Measurements from ENCODE around the gene PLXNB1. TPM values are rescaled to one million over a fixed set of nuclear protein-coding genes. Genes with fewer than 3 reads are reported as not detected.
"Not testable (repeated sequence)": the region's sequence is repeated elsewhere in the genome, so short reads cannot be mapped to it uniquely, and the experiment has no call there.

Gene PLXNB1
- total RNA-seq, 1 experiment from 2014 or later = 7.0 TPM

- Histone ChIP-seq H3K36me3 (peaks cover 21% of the 10 kb centered on the region), H3K4me3 (peak overlapping the region; percentile 71), H3K9me3 (no peaks in the 10 kb centered on the region), H3K27me3 (no peaks in the 10 kb centered on the region)
- DNase-seq = no peak
Observed at GRCh38 chr3:48467473-48468267, 37.8 kb upstream of the PLXNB1 start.

GRCh38 chr3:48467110-48467454, 37.2 kb upstream of the PLXNB1 start:
- no peak for DNase-seq
- Histone ChIP-seq H3K27me3 (no peaks in the 10 kb centered on the region), H3K36me3 (peaks cover 21% of the 10 kb centered on the region), H3K9me3 (no peaks in the 10 kb centered on the region), H3K4me3 (peak overlapping the region; percentile 71)

- Histone ChIP-seq H3K4me3 (peak overlapping the region; percentile 71), H3K27me3 (no peaks in the 10 kb centered on the region), H3K9me3 (no peaks in the 10 kb centered on the region), H3K36me3 (peaks cover 21% of the 10 kb centered on the region)
- no peak for DNase-seq
Observed at GRCh38 chr3:48466386-48467109, 36.7 kb upstream of the PLXNB1 start.

GRCh38 chr3:48465531-48466378, 35.9 kb upstream of the PLXNB1 start:
- no peaks in the 10 kb centered on the region for H3K27me3 ChIP-seq
- peak; percentile 99 for DNase-seq
- no peaks in the 10 kb centered on the region for H3K9me3 ChIP-seq
- peaks cover 21% of the 10 kb centered on the region for H3K36me3 ChIP-seq
- peak overlapping the region; percentile 71 for H3K4me3 ChIP-seq

DNA sequence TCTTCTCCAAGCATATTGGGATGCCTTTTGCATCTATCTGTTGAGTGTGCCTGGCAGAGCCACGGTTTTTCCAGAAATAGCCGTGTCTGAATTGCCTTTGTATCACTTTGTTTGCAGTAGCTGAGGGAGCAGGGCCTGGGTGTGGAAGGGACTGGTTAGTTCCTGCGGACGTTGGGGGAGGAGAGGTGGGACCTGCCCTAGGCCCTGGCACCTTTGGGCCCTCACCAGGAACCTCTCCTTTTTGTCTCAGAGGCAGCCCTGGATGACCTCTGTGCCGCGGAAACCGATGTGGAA, 35.3 kb upstream of the PLXNB1 start:
- DNase-seq = no peak

DNA sequence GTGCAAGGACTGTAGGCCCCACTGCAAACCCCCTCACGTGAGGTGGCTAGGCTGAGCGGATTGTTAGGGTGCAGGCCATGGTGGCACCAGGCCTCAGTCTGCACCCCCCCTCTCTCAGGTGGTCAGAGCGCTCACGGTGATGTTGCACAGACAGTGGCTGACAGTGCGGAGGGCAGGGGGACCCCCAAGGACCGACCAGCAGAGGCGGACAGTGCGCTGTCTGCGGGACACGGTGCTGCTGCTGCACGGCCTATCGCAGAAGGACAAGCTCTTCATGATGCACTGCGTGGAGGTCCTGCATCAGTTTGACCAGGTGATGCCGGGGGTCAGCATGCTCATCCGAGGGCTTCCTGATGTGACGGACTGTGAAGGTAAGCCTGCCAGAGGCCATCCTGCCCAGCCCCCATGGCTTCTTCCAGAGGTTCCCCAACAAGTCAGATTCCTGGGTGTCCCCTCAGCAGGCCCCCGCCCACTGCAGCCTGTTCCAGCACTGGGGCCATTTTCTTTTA, 34.9 kb upstream of the PLXNB1 start:
- no peaks in the 10 kb centered on the region for H3K9me3 ChIP-seq
- peaks cover 21% of the 10 kb centered on the region for H3K36me3 ChIP-seq
- H3K27me3 ChIP-seq = no peaks in the 10 kb centered on the region
- H3K4me3 ChIP-seq = no peak overlapping the region
- no peak for DNase-seq

More for the DNA sequence above, 35.3 kb upstream of the PLXNB1 start:
- H3K27me3 ChIP-seq = no peaks in the 10 kb centered on the region
- H3K9me3 ChIP-seq = no peaks in the 10 kb centered on the region
- H3K36me3 ChIP-seq = peaks cover 21% of the 10 kb centered on the region
- no peak overlapping the region for H3K4me3 ChIP-seq

- DNase-seq = no peak
- Histone ChIP-seq H3K27me3 (no peaks in the 10 kb centered on the region), H3K9me3 (no peaks in the 10 kb centered on the region), H3K36me3 (peaks cover 21% of the 10 kb centered on the region), H3K4me3 (no peak overlapping the region)
Observed at GRCh38 chr3:48463703-48464102, 33.8 kb upstream of the PLXNB1 start.

DNA sequence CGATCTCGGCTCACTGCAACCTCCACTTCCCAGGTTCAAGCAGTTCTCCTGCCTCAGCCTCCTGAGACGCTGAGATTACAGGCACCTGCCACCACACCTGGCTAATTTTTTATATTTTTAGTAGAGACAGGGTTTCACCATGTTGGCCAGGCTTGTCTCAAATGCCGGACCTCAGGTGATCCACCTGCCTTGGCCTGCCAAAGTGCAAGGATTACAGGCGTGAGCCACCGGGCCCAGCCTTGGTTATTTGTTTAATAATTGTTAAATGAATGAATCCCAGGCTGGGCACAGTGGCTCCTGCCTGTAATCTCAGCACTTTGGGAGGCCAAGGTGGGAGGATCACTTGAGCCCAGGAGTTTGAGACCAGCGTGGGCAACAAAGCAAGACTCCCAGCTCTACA, 31.9 kb upstream of the PLXNB1 start:
- not testable (repeated sequence) for H3K9me3 ChIP-seq, H3K27me3 ChIP-seq, H3K4me3 ChIP-seq, DNase-seq, H3K36me3 ChIP-seq

GRCh38 chr3:48460517-48460902, 30.6 kb upstream of the PLXNB1 start:
- DNase-seq = no peak
- H3K27me3 ChIP-seq = no peaks in the 10 kb centered on the region
- H3K9me3 ChIP-seq = no peaks in the 10 kb centered on the region
- peaks cover 2% of the 10 kb centered on the region; the same call in 1 of the 2 replicates for H3K36me3 ChIP-seq
- no peak overlapping the region for H3K4me3 ChIP-seq

DNA sequence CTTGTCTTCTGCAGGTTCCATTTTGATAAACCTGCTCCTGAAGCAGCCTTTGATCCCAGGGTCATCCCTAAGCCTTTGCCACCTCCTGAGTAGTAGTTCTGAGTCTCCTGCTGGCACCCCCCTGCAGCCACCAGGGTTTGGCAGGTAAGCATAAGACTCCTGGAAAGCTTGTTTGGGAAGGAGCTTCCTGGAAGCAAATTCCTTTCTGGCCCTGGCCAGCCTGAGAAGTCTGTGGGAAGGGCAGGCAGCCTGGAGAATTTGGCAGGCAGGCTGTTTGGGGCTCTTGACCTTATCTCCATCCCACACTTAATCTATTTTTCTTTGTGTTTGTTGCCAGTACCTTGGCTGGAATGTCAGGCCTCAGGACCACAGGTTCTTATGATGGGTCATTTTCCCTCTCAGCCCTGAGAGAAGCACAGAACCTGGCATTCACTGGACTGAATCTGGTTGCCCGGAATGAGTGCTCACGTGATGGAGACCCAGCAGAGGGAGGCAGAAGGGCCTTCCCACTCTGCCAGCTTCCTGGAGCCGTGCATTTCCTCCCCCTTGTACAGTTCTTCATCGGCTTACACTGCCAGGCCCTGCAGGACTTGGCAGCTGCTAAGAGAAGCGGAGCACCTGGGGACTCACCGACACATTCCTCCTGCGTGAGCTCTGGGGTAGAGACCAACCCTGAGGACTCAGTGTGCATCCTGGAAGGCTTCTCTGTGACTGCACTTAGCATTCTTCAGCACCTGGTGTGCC, 30.1 kb upstream of the PLXNB1 start:
- Histone ChIP-seq H3K36me3 (no peaks in the 10 kb centered on the region; the same call in 1 of the 2 replicates), H3K27me3 (no peaks in the 10 kb centered on the region), H3K9me3 (no peaks in the 10 kb centered on the region), H3K4me3 (no peak overlapping the region)
- DNase-seq = no peak

DNA sequence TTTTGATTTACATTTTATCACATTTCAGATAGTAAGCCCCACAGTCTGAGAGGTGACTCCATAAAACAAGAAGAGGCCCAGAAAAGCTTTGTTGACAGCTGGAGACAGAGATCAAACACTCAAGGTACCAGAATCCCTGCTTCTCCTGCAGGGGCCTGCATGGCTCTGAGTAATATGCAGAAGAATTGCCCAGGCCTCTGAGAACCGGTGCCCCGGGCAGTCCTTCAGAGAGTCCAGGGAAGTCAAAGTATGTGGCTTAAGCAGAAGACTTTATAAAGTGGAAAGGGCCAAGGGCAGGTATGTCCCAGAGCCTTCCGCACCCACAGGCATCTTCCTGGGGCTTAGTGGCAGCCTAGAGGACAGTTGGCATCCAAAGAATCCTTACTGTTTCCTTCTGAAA, 29.4 kb upstream of the PLXNB1 start:
- no peaks in the 10 kb centered on the region; the same call in none of the 2 replicates for H3K36me3 ChIP-seq

GRCh38 chr3:48456456-48456855, 26.6 kb upstream of the PLXNB1 start:
- DNase-seq = no peak
- H3K36me3 ChIP-seq = no peaks in the 10 kb centered on the region; the same call in none of the 2 replicates
- H3K9me3 ChIP-seq = no peaks in the 10 kb centered on the region

More for the DNA sequence above, 29.4 kb upstream of the PLXNB1 start:
- no peak for DNase-seq
- H3K9me3 ChIP-seq = no peaks in the 10 kb centered on the region
- no peak overlapping the region for H3K4me3 ChIP-seq
- no peaks in the 10 kb centered on the region for H3K27me3 ChIP-seq

DNA sequence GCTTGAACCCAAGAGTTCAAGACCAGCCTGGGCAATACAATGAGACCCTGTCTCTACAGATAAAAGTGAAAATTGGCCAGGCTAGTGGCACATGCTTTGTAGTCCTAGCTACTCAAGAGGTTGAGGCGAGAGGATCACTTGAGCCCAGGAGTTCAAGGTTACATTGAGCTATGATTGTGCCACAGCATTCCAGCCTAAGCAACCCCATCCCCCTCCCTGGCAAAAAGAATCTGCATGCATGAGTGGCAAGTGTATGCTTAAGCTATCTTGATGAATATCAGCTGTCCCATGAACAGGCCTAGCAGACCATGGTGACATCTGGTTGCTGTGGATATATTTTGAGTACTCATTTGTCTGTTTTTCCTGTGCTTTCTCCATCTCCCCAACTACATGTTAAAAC, 21.4 kb upstream of the PLXNB1 start:
- H3K9me3 ChIP-seq = no peaks in the 10 kb centered on the region
- no peaks in the 10 kb centered on the region for H3K27me3 ChIP-seq
- H3K36me3 ChIP-seq = peaks cover 8% of the 10 kb centered on the region; the same call in 1 of the 2 replicates
- no peak overlapping the region for H3K4me3 ChIP-seq
- DNase-seq = no peak

More at GRCh38 chr3:48456456-48456855, 26.6 kb upstream of the PLXNB1 start:
- Histone ChIP-seq H3K4me3 (no peak overlapping the region), H3K27me3 (no peaks in the 10 kb centered on the region)

- peak; percentile 86 for DNase-seq
- Histone ChIP-seq H3K4me3 (peak within 1 kb of the TSS; percentile 74), H3K9me3 (no peaks in the 10 kb centered on the region), H3K36me3 (peaks cover 21% of the 10 kb centered on the region), H3K27me3 (no peaks in the 10 kb centered on the region)
Observed at GRCh38 chr3:48446425-48447193, 16.7 kb upstream of the PLXNB1 start, which contains the start of gene ATRIP. Gene ATRIP (plus strand): TSS chr3:48446737. CDS start chr3:48446846, 109 bp downstream.

DNA sequence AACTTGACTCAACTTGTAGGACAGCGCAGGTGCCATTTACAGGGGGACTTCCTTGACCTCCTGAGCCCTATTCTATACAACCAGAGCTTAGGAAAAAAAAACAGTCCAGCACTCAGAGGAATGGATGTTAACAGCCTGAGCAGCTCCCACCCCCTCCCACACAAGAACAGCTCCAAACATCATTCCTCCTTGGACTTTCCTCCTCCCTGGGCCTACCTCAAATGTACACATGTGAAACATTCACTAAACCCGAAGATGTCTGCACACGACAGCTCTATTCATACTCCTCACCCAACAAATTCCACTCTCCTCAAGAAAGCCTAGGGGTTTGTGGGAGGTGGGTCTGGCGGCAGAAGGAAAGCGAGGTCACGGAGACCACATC, 16.1 kb upstream of the PLXNB1 start:
- Histone ChIP-seq H3K4me3 (peak overlapping the region; percentile 74), H3K27me3 (no peaks in the 10 kb centered on the region), H3K9me3 (no peaks in the 10 kb centered on the region), H3K36me3 (peaks cover 21% of the 10 kb centered on the region)
- no peak for DNase-seq

Data from MG63 (cell line).